GM19193 (cell line): ENCODE results near the gene CASP3.

Source experiments
- POLR2A ChIP-seq: IDR thresholded peaks from 4 replicates; pipeline ENCODE4 v1.6.1; 2011; ENCODE audit not compliant: insufficient read depth, insufficient read length; ENCODE audit errors: extremely low read depth

Gene CASP3

GRCh38 chr4:184649026-184649970, at the start of gene CASP3, which contains the start of gene PRIMPOL:
TSS of gene CASP3 (minus strand) at chr4:184649447. CDS start at chr4:184638453, 10,994 bp downstream.
TSS of gene PRIMPOL (plus strand) at chr4:184649738. CDS start at chr4:184657141, 7,403 bp downstream.
- TF ChIP-seq POLR2A = peak; percentile 97

- TF ChIP-seq POLR2A = no peak
Measured at GRCh38 chr4:184697956-184698355, 48.7 kb upstream of the CASP3 start.

- TF ChIP-seq POLR2A = no peak
Measured at GRCh38 chr4:184695178-184695896, 46.1 kb upstream of the CASP3 start.

- no peak for TF ChIP-seq POLR2A
Measured at GRCh38 chr4:184694412-184694956, 45.2 kb upstream of the CASP3 start.

- no peak for TF ChIP-seq POLR2A
Measured at GRCh38 chr4:184693056-184693455, 43.8 kb upstream of the CASP3 start.

GRCh38 chr4:184689681-184690080, 40.4 kb upstream of the CASP3 start:
- TF ChIP-seq POLR2A = no peak

GRCh38 chr4:184688447-184688846, 39.2 kb upstream of the CASP3 start:
- TF ChIP-seq POLR2A = no peak

GRCh38 chr4:184688005-184688404, 38.8 kb upstream of the CASP3 start:
- TF ChIP-seq POLR2A = no peak

- TF ChIP-seq POLR2A = no peak
Measured at GRCh38 chr4:184684491-184685189, 35.4 kb upstream of the CASP3 start.

- TF ChIP-seq POLR2A = no peak
Measured at GRCh38 chr4:184681916-184682315, 32.7 kb upstream of the CASP3 start.

GRCh38 chr4:184680698-184681097, 31.5 kb upstream of the CASP3 start:
- no peak for TF ChIP-seq POLR2A

GRCh38 chr4:184675821-184676492, 26.7 kb upstream of the CASP3 start:
- no peak for TF ChIP-seq POLR2A

- no peak for TF ChIP-seq POLR2A
Measured at GRCh38 chr4:184675018-184675417, 25.8 kb upstream of the CASP3 start.

GRCh38 chr4:184674011-184674410, 24.8 kb upstream of the CASP3 start:
- no peak for TF ChIP-seq POLR2A
